ENCODE results near the gene DZIP1. TPM values are rescaled to one million over a fixed set of nuclear protein-coding genes. Genes with fewer than 3 reads are reported as not detected.

Gene DZIP1
- total and polyA plus RNA-seq, 2 of the 8 experiments (the other 6 are each of a cell fraction or from before 2014, with no cell fraction given) = 7.6 to 24.6 TPM

DNA sequence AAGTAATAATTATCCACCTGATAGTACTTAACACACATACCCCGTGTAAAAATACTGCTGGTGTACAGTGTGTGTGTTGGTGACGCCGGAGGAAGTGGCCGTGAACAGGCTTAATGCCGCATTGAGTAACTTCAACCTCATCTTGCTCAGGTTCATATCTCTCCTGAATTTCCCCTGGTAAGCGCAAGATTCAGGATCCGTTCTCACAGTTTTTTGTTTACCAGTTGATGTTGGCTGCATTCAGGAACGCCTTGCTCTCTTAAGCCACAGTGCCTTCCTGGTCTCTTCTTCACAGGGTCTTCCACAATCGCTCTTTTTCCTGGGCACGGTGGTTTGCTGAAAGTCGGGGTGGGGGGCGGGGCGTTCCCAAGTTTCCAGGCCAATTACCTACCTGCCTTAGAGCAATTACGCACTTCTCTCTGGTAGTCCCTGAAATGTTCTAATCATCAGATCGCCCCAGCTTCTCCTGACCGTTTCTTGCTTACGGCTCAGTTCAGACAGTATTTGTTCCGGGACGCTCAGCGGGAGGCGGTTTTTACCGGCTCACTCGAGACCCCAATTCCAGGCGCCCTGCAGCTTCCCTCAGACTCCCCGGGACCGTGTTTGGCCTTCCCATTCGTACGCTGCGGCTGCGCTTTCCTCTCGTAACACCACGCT is 31.7 kb upstream of the DZIP1 start (continued):
- TF ChIP-seq TAF7 (optimal IDR thresholded peaks at IDR 0.05; ENCODE audit: borderline replicate concordance, low read depth, low read length) (peak; percentile 45), KDM4A (IDR thresholded peaks at IDR 0.05; ENCODE audit: low read depth, low read length, severe bottlenecking) (peak; percentile 79), RNF2 (IDR thresholded peaks at IDR 0.05; ENCODE audit: borderline replicate concordance, low read depth, low read length, missing control alignments, poor library complexity, severe bottlenecking) (no peak), HDAC2 (IDR thresholded peaks at IDR 0.05; ENCODE audit: borderline replicate concordance in 1 of 2, low read depth in 2 of 2, low read length in 2 of 2) (peak in 1 of 2 experiments; percentile 80; a peak in 2 of 4 replicates), SIX5 (IDR thresholded peaks at IDR 0.05; ENCODE audit: low read depth, low read length) (no peak), RFX5 (IDR thresholded peaks at IDR 0.05; ENCODE audit: borderline replicate concordance, low read depth, low read length) (no peak), GABPA (IDR thresholded peaks at IDR 0.05; ENCODE audit: borderline replicate concordance, insufficient read depth, low read length) (no peak), RBBP5 (IDR thresholded peaks at IDR 0.05; ENCODE audit: borderline replicate concordance, low read depth, low read length) (peak; percentile 79), TAF1 (IDR thresholded peaks at IDR 0.05; ENCODE audit: low read depth, low read length) (peak; percentile 63; the same call in 1 of the 2 replicates), SP4 (IDR thresholded peaks at IDR 0.05; ENCODE audit: low read length) (no peak), CEBPB (IDR thresholded peaks at IDR 0.05; ENCODE audit: low read depth, low read length) (no peak), SIRT6 (IDR thresholded peaks at IDR 0.05; ENCODE audit: low read length) (no peak), POU5F1 (IDR thresholded peaks at IDR 0.05; ENCODE audit: low read depth, low read length) (no peak)
- TF ChIP-seq, protein P1, sequence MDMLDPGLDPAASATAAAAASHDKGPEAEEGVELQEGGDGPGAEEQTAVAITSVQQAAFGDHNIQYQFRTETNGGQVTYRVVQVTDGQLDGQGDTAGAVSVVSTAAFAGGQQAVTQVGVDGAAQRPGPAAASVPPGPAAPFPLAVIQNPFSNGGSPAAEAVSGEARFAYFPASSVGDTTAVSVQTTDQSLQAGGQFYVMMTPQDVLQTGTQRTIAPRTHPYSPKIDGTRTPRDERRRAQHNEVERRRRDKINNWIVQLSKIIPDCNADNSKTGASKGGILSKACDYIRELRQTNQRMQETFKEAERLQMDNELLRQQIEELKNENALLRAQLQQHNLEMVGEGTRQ (IDR thresholded peaks at IDR 0.05; ENCODE audit: low read length) = no peak
- TF ChIP-seq, protein P2, sequence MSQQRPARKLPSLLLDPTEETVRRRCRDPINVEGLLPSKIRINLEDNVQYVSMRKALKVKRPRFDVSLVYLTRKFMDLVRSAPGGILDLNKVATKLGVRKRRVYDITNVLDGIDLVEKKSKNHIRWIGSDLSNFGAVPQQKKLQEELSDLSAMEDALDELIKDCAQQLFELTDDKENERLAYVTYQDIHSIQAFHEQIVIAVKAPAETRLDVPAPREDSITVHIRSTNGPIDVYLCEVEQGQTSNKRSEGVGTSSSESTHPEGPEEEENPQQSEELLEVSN (IDR thresholded peaks at IDR 0.05) = no peak

Data from H1 (cell line).